ENCODE data around the gene CNKSR3. TPM values are rescaled to one million over a fixed set of nuclear protein-coding genes. Genes with fewer than 3 reads are reported as not detected.

CNKSR3 gene
- total RNA-seq, 2 donors from 2014 or later: 5.9 to 8.0 TPM

DNA sequence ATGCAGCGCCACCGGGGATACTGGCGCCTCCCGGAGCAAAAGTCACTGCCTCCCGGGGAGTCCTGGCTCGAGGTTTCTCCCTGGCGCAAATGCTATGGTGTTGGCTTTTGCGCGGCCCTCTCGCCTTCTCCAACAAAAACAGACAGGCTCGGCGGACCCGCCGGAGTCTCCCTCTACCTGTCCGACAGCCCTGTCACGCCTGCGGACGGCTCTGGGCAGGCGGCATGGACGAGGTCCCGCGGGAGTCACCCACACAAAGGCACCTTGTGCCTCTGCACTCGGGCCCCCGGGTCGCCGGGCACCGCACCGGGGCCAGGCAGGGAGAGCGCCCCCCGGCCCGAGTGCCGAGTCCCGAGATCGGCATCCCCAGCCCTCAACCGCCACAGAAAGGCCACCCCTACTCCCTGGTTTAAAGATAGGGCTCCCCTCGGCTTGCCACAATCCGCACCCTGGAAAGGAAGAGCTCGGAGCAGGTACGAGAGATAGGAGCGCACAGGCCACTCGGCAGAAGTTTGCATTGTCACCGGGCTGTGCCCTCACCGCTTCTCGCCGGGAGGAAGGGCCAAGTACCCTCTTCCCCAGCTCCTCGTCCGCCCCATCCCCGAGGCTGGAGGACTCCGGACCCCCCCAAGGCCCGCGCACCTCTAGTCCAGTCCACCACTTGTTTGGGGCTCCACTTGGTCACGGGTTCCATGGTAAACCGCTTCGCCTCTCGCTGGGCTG is 903 bp downstream of the CNKSR3 start:
- 0% methylated on average over 22 to 55 of the region's 55 CpGs for WGBS, 2 experiments (ENCODE audit: insufficient coverage in 1 of 2, insufficient read length in 1 of 2)
- peaks cover 5% of the 10 kb centered on the region for H3K36me3 ChIP-seq (ENCODE audit: control insufficient read depth, insufficient read depth, low read length)
- H3K27ac ChIP-seq (ENCODE audit: low read depth, low read length): peak overlapping the region; percentile 84
- Mint-ChIP-seq H3K27me3 (ENCODE audit: insufficient read depth) (peaks cover 35% of the 10 kb centered on the region), H3K4me3 (peak overlapping the region; percentile 75), H3K36me3 (ENCODE audit: low read depth) (no peaks in the 10 kb centered on the region), H3K27ac (peak overlapping the region; percentile 35), H3K9me3 (no peaks in the 10 kb centered on the region), H3K4me1 (peaks cover 37% of the 10 kb centered on the region)
- no peak for TF ChIP-seq CTCF (conservative IDR thresholded peaks at IDR 0.05)
- peak; percentile 83 for DNase-seq
- peaks cover 7% of the 10 kb centered on the region for H3K27me3 ChIP-seq (ENCODE audit: control insufficient read depth, insufficient read depth, low read length, poor library complexity, severe bottlenecking)
- peak overlapping the region; percentile 86 for H3K4me3 ChIP-seq (ENCODE audit: low read length)
- peak overlapping the region; percentile 61 for H3K9ac ChIP-seq (ENCODE audit: extremely low read depth, low read length, poor library complexity, severe bottlenecking)
- H3K4me1 ChIP-seq (ENCODE audit: control insufficient read depth, insufficient read depth, low read length): no peaks in the 10 kb centered on the region
- H3K9me3 ChIP-seq (ENCODE audit: control insufficient read depth, low read length): no peaks in the 10 kb centered on the region

DNA sequence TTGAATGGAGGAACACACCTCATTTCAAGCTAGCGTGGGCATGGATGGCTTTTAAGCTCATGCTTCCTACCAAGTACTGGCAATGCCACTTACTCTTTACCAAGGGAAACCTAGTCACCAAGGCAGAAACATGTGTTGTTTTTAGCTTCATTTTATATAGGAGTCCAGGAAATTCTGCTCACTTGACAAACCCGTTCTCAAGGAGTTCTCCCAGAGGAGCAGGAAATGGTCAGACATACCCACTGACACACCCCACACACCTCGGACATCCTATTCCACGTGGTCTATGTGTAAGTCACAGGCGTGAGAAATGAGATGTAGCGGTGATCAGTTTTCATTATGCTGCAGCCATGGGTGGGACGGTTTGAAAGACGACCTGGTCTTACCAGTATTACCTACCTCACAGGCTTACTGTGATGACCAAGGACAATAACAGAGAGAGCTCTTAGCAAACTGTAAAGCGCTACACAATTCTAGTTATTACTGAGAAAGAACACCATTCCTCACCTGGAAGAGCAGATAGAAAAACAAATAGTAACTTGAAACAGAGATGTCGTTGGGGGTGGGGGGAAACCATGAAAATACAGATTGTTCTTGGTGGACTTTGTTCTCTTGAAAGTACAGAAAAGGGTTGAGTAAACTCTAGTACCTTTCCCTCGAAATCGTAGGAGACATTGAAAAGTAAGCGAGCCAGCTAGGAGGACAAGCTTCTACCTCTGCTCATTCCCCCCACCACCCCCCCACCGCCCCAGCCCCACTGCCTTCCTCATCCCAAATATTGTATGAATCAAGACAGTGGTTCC is 1.7 kb downstream of the CNKSR3 start:
- peak overlapping the region; percentile 61 for H3K9ac ChIP-seq (ENCODE audit: extremely low read depth, low read length, poor library complexity, severe bottlenecking)
- no peak for DNase-seq
- H3K27me3 ChIP-seq (ENCODE audit: control insufficient read depth, insufficient read depth, low read length, poor library complexity, severe bottlenecking): peaks cover 7% of the 10 kb centered on the region
- H3K27ac ChIP-seq (ENCODE audit: low read depth, low read length): no peak overlapping the region
- Mint-ChIP-seq H3K4me1 (peaks cover 30% of the 10 kb centered on the region), H3K27ac (no peak overlapping the region), H3K36me3 (ENCODE audit: low read depth) (no peaks in the 10 kb centered on the region), H3K4me3 (peak overlapping the region; percentile 75), H3K27me3 (ENCODE audit: insufficient read depth) (peaks cover 35% of the 10 kb centered on the region), H3K9me3 (no peaks in the 10 kb centered on the region)
- 40 to 42% methylated on average over 3 to 13 of the region's 14 CpGs for WGBS, 2 experiments (ENCODE audit: insufficient coverage in 1 of 2, insufficient read length in 1 of 2)
- no peaks in the 10 kb centered on the region for H3K4me1 ChIP-seq (ENCODE audit: control insufficient read depth, insufficient read depth, low read length)
- peak overlapping the region; percentile 86 for H3K4me3 ChIP-seq (ENCODE audit: low read length)
- H3K36me3 ChIP-seq (ENCODE audit: control insufficient read depth, insufficient read depth, low read length): peaks cover 5% of the 10 kb centered on the region
- no peaks in the 10 kb centered on the region for H3K9me3 ChIP-seq (ENCODE audit: control insufficient read depth, low read length)
- no peak for TF ChIP-seq CTCF (conservative IDR thresholded peaks at IDR 0.05)

GRCh38 chr6:154506991-154507898 is 3.2 kb downstream of the CNKSR3 start:
- Histone ChIP-seq H3K9ac (ENCODE audit: extremely low read depth, low read length, poor library complexity, severe bottlenecking) (no peak overlapping the region), H3K27ac (ENCODE audit: low read depth, low read length) (no peak overlapping the region), H3K4me3 (ENCODE audit: low read length) (no peak overlapping the region), H3K9me3 (ENCODE audit: control insufficient read depth, low read length) (no peaks in the 10 kb centered on the region), H3K4me1 (ENCODE audit: control insufficient read depth, insufficient read depth, low read length) (no peaks in the 10 kb centered on the region), H3K27me3 (ENCODE audit: control insufficient read depth, insufficient read depth, low read length, poor library complexity, severe bottlenecking) (peaks cover 7% of the 10 kb centered on the region), H3K36me3 (ENCODE audit: control insufficient read depth, insufficient read depth, low read length) (peaks cover 5% of the 10 kb centered on the region)
- 89 to 95% methylated on average over 13 to 14 of the region's 14 CpGs for WGBS, 2 experiments (ENCODE audit: insufficient coverage in 1 of 2, insufficient read length in 1 of 2)
- no peak overlapping the region for H3K27ac Mint-ChIP-seq
- DNase-seq: no peak
- H3K27me3 Mint-ChIP-seq (ENCODE audit: insufficient read depth): peaks cover 33% of the 10 kb centered on the region
- no peak overlapping the region for H3K4me3 Mint-ChIP-seq
- H3K4me1 Mint-ChIP-seq: peaks cover 19% of the 10 kb centered on the region
- H3K36me3 Mint-ChIP-seq (ENCODE audit: low read depth): no peaks in the 10 kb centered on the region
- no peaks in the 10 kb centered on the region for H3K9me3 Mint-ChIP-seq
- TF ChIP-seq CTCF (conservative IDR thresholded peaks at IDR 0.05): no peak

Measured in endodermal cell (in vitro differentiated cells).